Endothelial cell of umbilical vein (primary cell): ENCODE measurements around the gene CCL14. TPM values are rescaled to one million over a fixed set of nuclear protein-coding genes. Genes with fewer than 3 reads are reported as not detected.

ENCODE experiments used
- BruUV-seq: library from RNA; stranded (reverse); fragments of 400-500 nt; replicated peaks from 2 replicates; lab custom pipeline; 2021; lab: Mats Ljungman, UMichigan
- CTCF ChIA-PET: fragments of 300-600, 350-600 bp; sonication (Branson Sonifier 250); formaldehyde crosslinking; loops from one replicate; lab custom pipeline; 2021; ENCODE audit warnings: antibody characterized with exemption, inconsistent platforms; lab: Charles Lee
- POLR2A ChIA-PET: fragments of 300-600, 350-600 bp; sonication (Branson Sonifier 250); formaldehyde crosslinking; loops from one replicate; lab custom pipeline; 2021; ENCODE audit warnings: antibody characterized with exemption, inconsistent platforms; lab: Charles Lee
- DNase-seq: peaks from one replicate; pipeline ENCODE4 v3.0.0-alpha.2; 2011; ENCODE audit warnings: low read depth, low spot score
- FAIRE-seq: peaks from 2 replicates; lab custom pipeline; 2011; peaks lifted over from hg19 to GRCh38; lab: Jason Lieb, UNC
- H2AFZ ChIP-seq: 2 replicates; pipeline ENCODE4 v1.6.0; 2012; ENCODE audit warnings: low read depth, low read length, control low read depth, inconsistent platforms
- H3K27ac ChIP-seq: 2 replicates; pipeline ENCODE4 v1.5.1; 2011; ENCODE audit warnings: low read depth, mild to moderate bottlenecking, control low read depth, low read length, moderate library complexity; ENCODE audit not compliant: insufficient read depth
- H3K27me3 ChIP-seq, 2 experiments: 2 replicates each; pipeline versions ENCODE4 v1.6.0 to v1.6.1; 2011; ENCODE audit warnings: low read length in 2 of 2, mixed read lengths in 1 of 2; ENCODE audit not compliant: control insufficient read depth in 2 of 2, insufficient read depth in 2 of 2
- H3K36me3 ChIP-seq, 2 experiments: 2 replicates in 1 of 2; 3 replicates in 1 of 2; pipeline ENCODE4 v1.5.1; 2011; ENCODE audit warnings: low read length in 2 of 2, mild to moderate bottlenecking in 1 of 2, moderate library complexity in 1 of 2; ENCODE audit not compliant: control insufficient read depth in 2 of 2, insufficient read depth in 2 of 2; ENCODE audit errors: extremely low read depth in 1 of 2
- H3K4me1 ChIP-seq: 3 replicates; pipeline ENCODE4 v1.5.1; 2011; ENCODE audit warnings: mild to moderate bottlenecking, low read length; ENCODE audit not compliant: control insufficient read depth, insufficient read depth; ENCODE audit errors: extremely low read depth
- H3K4me2 ChIP-seq: 2 replicates; pipeline ENCODE4 v1.6.1; 2011; ENCODE audit warnings: low read length, control low read depth, mixed read lengths; ENCODE audit not compliant: insufficient read depth
- H3K4me3 ChIP-seq, 3 experiments: fragments of 200-600 bp in 1 of 3; sonication (generic), shearing (Covaris generic) in 1 of 3; replicated peaks in 1 of 3; 2 replicates each; pipeline ENCODE4 v1.5.1; 2011 to 2016; ENCODE audit warnings: control low read depth in 3 of 3, low read length in 3 of 3, mild to moderate bottlenecking in 2 of 3, inconsistent platforms in 1 of 3, low read depth in 1 of 3, moderate library complexity in 1 of 3; ENCODE audit not compliant: insufficient read depth in 1 of 3
- H3K79me2 ChIP-seq: 2 replicates; pipeline ENCODE4 v1.6.0; 2012; ENCODE audit warnings: low read length, inconsistent platforms; ENCODE audit not compliant: control insufficient read depth, insufficient read depth
- H3K9ac ChIP-seq: replicated peaks from 2 replicates; pipeline ENCODE3; 2011; ENCODE audit warnings: low read length, control low read depth; ENCODE audit not compliant: insufficient read depth; ENCODE audit errors: extremely low read depth
- H3K9me1 ChIP-seq: replicated peaks from 3 replicates; pipeline ENCODE4 v1.6.0; 2011; ENCODE audit warnings: mild to moderate bottlenecking, low read length; ENCODE audit not compliant: control insufficient read depth, insufficient read depth; ENCODE audit errors: extremely low read depth
- H3K9me3 ChIP-seq: replicated peaks from 2 replicates; pipeline ENCODE4 v1.5.1; 2012; ENCODE audit warnings: low read length, inconsistent platforms; ENCODE audit not compliant: control insufficient read depth, insufficient read depth
- H4K20me1 ChIP-seq: replicated peaks from 2 replicates; pipeline ENCODE3; 2011; ENCODE audit warnings: mild to moderate bottlenecking, low read length; ENCODE audit not compliant: control insufficient read depth, insufficient read depth; ENCODE audit errors: extremely low read depth
- CTCF ChIP-seq, 2 donors: IDR thresholded peaks; 1 replicate in 1 of 2; 2 replicates in 1 of 2; pipeline ENCODE4 v1.5.1; 2011; ENCODE audit warnings: low read length in 2 of 2, mild to moderate bottlenecking in 2 of 2, moderate library complexity in 2 of 2, control low read depth in 1 of 2, inconsistent platforms in 1 of 2, low read depth in 1 of 2; ENCODE audit not compliant: insufficient read depth in 1 of 2; ENCODE audit errors: extremely low read depth in 1 of 2
- EZH2 ChIP-seq: IDR thresholded peaks from 2 replicates; pipeline ENCODE4 v1.6.1; 2012; ENCODE audit warnings: borderline replicate concordance, low read depth, mild to moderate bottlenecking, moderate library complexity, low read length, inconsistent platforms; ENCODE audit not compliant: severe bottlenecking
- FOS ChIP-seq: IDR thresholded peaks from 2 replicates; pipeline ENCODE4 v1.6.1; 2011; ENCODE audit warnings: mild to moderate bottlenecking, low read length, moderate library complexity, borderline replicate concordance; ENCODE audit not compliant: insufficient read depth
- GATA2 ChIP-seq: IDR thresholded peaks from 2 replicates; pipeline ENCODE4 v1.7.0; 2011; ENCODE audit warnings: low read depth, mild to moderate bottlenecking, moderate library complexity, mixed read lengths, low read length; ENCODE audit not compliant: insufficient read length, insufficient read depth
- JUN ChIP-seq: IDR thresholded peaks from 2 replicates; pipeline ENCODE4 v1.6.1; 2011; ENCODE audit warnings: borderline replicate concordance, low read depth; ENCODE audit not compliant: insufficient read length, insufficient read depth
- MAX ChIP-seq: IDR thresholded peaks from 2 replicates; pipeline ENCODE4 v1.6.1; 2011; ENCODE audit not compliant: insufficient read depth, insufficient read length
- MYC ChIP-seq: IDR thresholded peaks from one replicate; pipeline ENCODE4 v1.6.1; 2011; ENCODE audit warnings: mild to moderate bottlenecking, low read depth, low read length
- POLR2A ChIP-seq: IDR thresholded peaks from 2 replicates; pipeline ENCODE4 v1.6.1; 2012; ENCODE audit warnings: low read depth, mild to moderate bottlenecking, control low read depth, low read length
- POLR2AphosphoS5 ChIP-seq: IDR thresholded peaks from 2 replicates; pipeline ENCODE4 v1.6.1; 2012; ENCODE audit warnings: low read depth, mild to moderate bottlenecking, control low read depth, low read length, moderate library complexity; ENCODE audit not compliant: insufficient read depth
- dilution Hi-C: fragments of 300-500 bp; cut with MboI; formaldehyde crosslinking; loops from one replicate; pipeline ENCODE4 v1.15.0; 2019; ENCODE audit warnings: low sequenced_read_pairs; ENCODE audit not compliant: extremely low pct_ligation_motif_present
- intact Hi-C: fragments of 100-400 bp; cut with micrococcal nuclease; formaldehyde crosslinking; loops from one replicate; pipeline ENCODE4 v1.10.0; 2022
- polyA plus RNA-seq, 4 experiments: library from polyadenylated mRNA; depleted of rRNA in 3 of 4; stranded (reverse) in 3 of 4; unstranded in 1 of 4; fragments of >200 nt; gene quantifications; 2 replicates each; pipeline versions ENCODE4 v1.2.1 to v1.2.3, GENCODE V29; 2011 to 2012; ENCODE audit warnings: missing spikeins in 1 of 4
- total RNA-seq: library from RNA; stranded (reverse); gene quantifications from 2 replicates; pipeline ENCODE4 v1.2.3, GENCODE V29; 2021

CCL14 gene
- total and polyA plus RNA-seq, 2 donors (not counting 3 experiments of a cell fraction or from before 2014, with no cell fraction given), result 21.3 to 25.8 TPM

- Histone ChIP-seq H3K27me3 (no peaks in the 10 kb centered on the region), H3K4me1 (peaks cover 39% of the 10 kb centered on the region), H3K9me1 (no peaks in the 10 kb centered on the region), H3K4me2 (no peak overlapping the region), H3K9ac (no peak overlapping the region), H3K79me2 (no peaks in the 10 kb centered on the region), H3K9me3 (no peaks in the 10 kb centered on the region), H3K4me3 (no peak overlapping the region), H3K27ac (peak overlapping the region; percentile 56), H3K36me3 (no peaks in the 10 kb centered on the region), H4K20me1 (no peaks in the 10 kb centered on the region), H2AFZ (peak overlapping the region; percentile 7)
- no TSS peak for BruUV-seq
- dilution Hi-C loops (no loop called here), intact Hi-C loops (loop anchor here (1.0 kb wide), 1 partner anchor 15 kb away; no protein-coding TSS in a partner anchor)
- FAIRE-seq (no peak), DNase-seq (no peak)
- ChIA-PET POLR2A (interaction anchor here (1.6 kb wide), 1 partner anchor 100 kb away, joined by 5 read pairs; no protein-coding TSS in a partner anchor), CTCF (interaction anchor here (0.7 to 13.0 kb wide), 7 partner anchors 9 to 175 kb away, joined by 3 to 467 read pairs (median 5); no protein-coding TSS in a partner anchor)
- TF ChIP-seq POLR2A (no peak), MAX (no peak), GATA2 (no peak), EZH2 (no peak), MYC (no peak), CTCF (IDR thresholded peaks at IDR 0.05; ENCODE audit: extremely low read depth in 1 of 2, insufficient read depth in 1 of 2, low read depth in 1 of 2, low read length in 2 of 2) (no peak), POLR2AphosphoS5 (no peak), FOS (no peak), JUN (no peak)
Measured at GRCh38 chr17:35972945-35973332, 13.6 kb downstream of the CCL14 start.
